GM18858 (cell line): ENCODE results near the gene USF2.

ENCODE experiments used
- ATAC-seq: cut with Tn5 transposase; IDR thresholded peaks from one replicate; pipeline ENCODE4 v1.9.1; 2021; ENCODE audit not compliant: unreplicated experiment

USF2 gene

GRCh38 chr19:35297922-35298321 is 29.2 kb downstream of the USF2 start:
- ATAC-seq: no peak

- ATAC-seq: no peak
Measured at GRCh38 chr19:35298561-35298972, 29.8 kb downstream of the USF2 start.

- ATAC-seq: no peak
Measured at GRCh38 chr19:35299523-35300338, 31.0 kb downstream of the USF2 start.

GRCh38 chr19:35300339-35300649 is 31.5 kb downstream of the USF2 start:
- no peak for ATAC-seq

- ATAC-seq: no peak
Measured at GRCh38 chr19:35301961-35302360, 33.2 kb downstream of the USF2 start.

- ATAC-seq: no peak
Measured at GRCh38 chr19:35302446-35302845, 33.7 kb downstream of the USF2 start.

GRCh38 chr19:35303357-35303915 is 34.7 kb downstream of the USF2 start:
- ATAC-seq: no peak

GRCh38 chr19:35304036-35304435 is 35.3 kb downstream of the USF2 start:
- ATAC-seq: no peak

- no peak for ATAC-seq
Measured at GRCh38 chr19:35305181-35305580, 36.4 kb downstream of the USF2 start.

- no peak for ATAC-seq
Measured at GRCh38 chr19:35306473-35307246, 37.9 kb downstream of the USF2 start.

- no peak for ATAC-seq
Measured at GRCh38 chr19:35307931-35308330, 39.2 kb downstream of the USF2 start.

- ATAC-seq: no peak
Measured at GRCh38 chr19:35308910-35309309, 40.1 kb downstream of the USF2 start.

- no peak for ATAC-seq
Measured at GRCh38 chr19:35309481-35310279, 40.9 kb downstream of the USF2 start.

- no peak for ATAC-seq
Measured at GRCh38 chr19:35310331-35310730, 41.6 kb downstream of the USF2 start.

- ATAC-seq: no peak
Measured at GRCh38 chr19:35310811-35311465, 42.2 kb downstream of the USF2 start.

GRCh38 chr19:35311901-35312665 is 43.3 kb downstream of the USF2 start:
- ATAC-seq: no peak

- no peak for ATAC-seq
Measured at GRCh38 chr19:35313587-35313986, 44.8 kb downstream of the USF2 start.

- no peak for ATAC-seq
Measured at GRCh38 chr19:35314031-35314430, 45.3 kb downstream of the USF2 start.

GRCh38 chr19:35314858-35315470 is 46.2 kb downstream of the USF2 start:
- ATAC-seq: no peak

GRCh38 chr19:35315883-35316282 is 47.1 kb downstream of the USF2 start:
- no peak for ATAC-seq
